Right ventricle myocardium superior (tissue), 1 donor: ENCODE measurements around the gene CDIP1. TPM values are rescaled to one million over a fixed set of nuclear protein-coding genes. Genes with fewer than 3 reads are reported as not detected.

Source experiments
- ATAC-seq: fragments of 200-7000 bp; cut with Tn5 transposase; one replicate; pipeline ENCODE4 v1.9.1; 2020; ENCODE audit warnings: mild to moderate bottlenecking; ENCODE audit not compliant: poor library complexity
- DNase-seq: peaks from one replicate; pipeline ENCODE4 v3.0.0-alpha.2; 2020
- intact Hi-C: fragments of 100-400 bp; cut with DNase I; formaldehyde crosslinking; loops from one replicate; pipeline ENCODE4 v1.11.2; 2022
- total RNA-seq: library from RNA; stranded (reverse); fragmentation: NEBNext Ultra II Directional; extraction: Animal tissue kit (Norgen Biotek cat#: 25700); gene quantifications from one replicate; pipeline ENCODE4 v1.2.1, GENCODE V29; 2021
- donor health status: DM: no; HTN: yes; CAD: no; lungs with severe emphysema.

The CDIP1 gene
- total RNA-seq, 1 donor from 2014 or later: 45.2 TPM

- intact Hi-C loops: no loop called here
- ATAC-seq (peak; percentile 55), DNase-seq (peak; percentile 93)
These were observed 64.2 kb downstream of the CDIP1 start, which contains the start of gene NMRAL1 for GRCh38 chr16:4474192-4474961. NMRAL1 (minus strand) TSS chr16:4474625; CDS start chr16:4474132, 493 bp downstream.

GRCh38 chr16:4472880-4473279, 65.7 kb downstream of the CDIP1 start:
- DNase-seq (no peak), ATAC-seq (no peak)
- intact Hi-C loops: no loop called here

- DNase-seq (no peak), ATAC-seq (no peak)
- intact Hi-C loops: no loop called here
These were observed 66.7 kb downstream of the CDIP1 start for GRCh38 chr16:4471869-4472268.

GRCh38 chr16:4468972-4469371, 69.6 kb downstream of the CDIP1 start:
- DNase-seq: no peak
- no peak for ATAC-seq
- intact Hi-C loops: no loop called here

GRCh38 chr16:4467916-4468315, 70.7 kb downstream of the CDIP1 start:
- DNase-seq (no peak), ATAC-seq (no peak)
- intact Hi-C loops: no loop called here

GRCh38 chr16:4465977-4466779, 72.4 kb downstream of the CDIP1 start:
- DNase-seq: peak; percentile 83
- intact Hi-C loops: no loop called here
- peak; percentile 84 for ATAC-seq

GRCh38 chr16:4463522-4464163, 74.9 kb downstream of the CDIP1 start:
- intact Hi-C loops: no loop called here
- no peak for ATAC-seq
- no peak for DNase-seq

GRCh38 chr16:4461250-4462085, 77.1 kb downstream of the CDIP1 start:
- DNase-seq: no peak
- no peak for ATAC-seq
- intact Hi-C loops: no loop called here

GRCh38 chr16:4460936-4461249, 77.7 kb downstream of the CDIP1 start:
- intact Hi-C loops: no loop called here
- DNase-seq (no peak), ATAC-seq (no peak)

Other genes with a start within 250 kb of the CDIP1 start
- gene GLIS2, start 222.7 kb downstream of the CDIP1 start, total RNA-seq: 14.6 TPM
- 74.0 TPM for gene PAM16, start 187.5 kb downstream of the CDIP1 start, total RNA-seq
- gene VASN, start 166.9 kb downstream of the CDIP1 start, total RNA-seq: 5.7 TPM
- gene CORO7, start 122.2 kb downstream of the CDIP1 start, total RNA-seq: 11.6 TPM
- gene DNAJA3, start 112.9 kb downstream of the CDIP1 start, total RNA-seq: 76.8 TPM
- gene NMRAL1, start 64.1 kb downstream of the CDIP1 start, total RNA-seq: 24.9 TPM
- 125 TPM for gene HMOX2, start 62.4 kb downstream of the CDIP1 start, total RNA-seq
- gene C16orf96, start 17.6 kb upstream of the CDIP1 start, total RNA-seq: 0.11 TPM
- gene UBALD1, start 76.1 kb upstream of the CDIP1 start, total RNA-seq: 27.5 TPM
- 27.9 TPM for gene MGRN1, start 86.1 kb upstream of the CDIP1 start, total RNA-seq
- gene NUDT16L1, start 154.8 kb upstream of the CDIP1 start, total RNA-seq: 52.8 TPM
- gene ANKS3, start 195.5 kb upstream of the CDIP1 start, total RNA-seq: 9.1 TPM
- 1.2 TPM for gene DNAAF8, start 195.8 kb upstream of the CDIP1 start, total RNA-seq
- 4.8 TPM for gene ZNF500, start 228.4 kb upstream of the CDIP1 start, total RNA-seq
- not detected for gene SEPTIN12, start 249.6 kb upstream of the CDIP1 start, total RNA-seq